GM06990 (cell line): ENCODE results near the gene OR2AK2.

Experiments used
- DNase-seq: peaks from one replicate; pipeline ENCODE4 v3.0.0-alpha.2; 2011; ENCODE audit not compliant: insufficient read length; ENCODE audit errors: extremely low read depth
- H3K27me3 ChIP-seq: replicated peaks from 2 replicates; pipeline ENCODE4 v1.6.0; 2011; ENCODE audit warnings: low read length; ENCODE audit not compliant: control insufficient read depth, insufficient read depth
- H3K36me3 ChIP-seq: 2 replicates; pipeline ENCODE4 v1.5.1; 2011; ENCODE audit warnings: low read length; ENCODE audit not compliant: control insufficient read depth, insufficient read depth
- H3K4me3 ChIP-seq: replicated peaks from 2 replicates; pipeline ENCODE4 v1.5.1; 2011; ENCODE audit warnings: low read depth, mild to moderate bottlenecking, control low read depth, low read length
- TF ChIP-seq, protein P1 (sequence below): IDR thresholded peaks from 2 replicates; pipeline ENCODE4 v1.5.1; 2011; ENCODE audit warnings: low read length, control low read depth, mild to moderate bottlenecking, inconsistent platforms; ENCODE audit not compliant: insufficient read depth, poor library complexity, severe bottlenecking

The OR2AK2 gene

DNA sequence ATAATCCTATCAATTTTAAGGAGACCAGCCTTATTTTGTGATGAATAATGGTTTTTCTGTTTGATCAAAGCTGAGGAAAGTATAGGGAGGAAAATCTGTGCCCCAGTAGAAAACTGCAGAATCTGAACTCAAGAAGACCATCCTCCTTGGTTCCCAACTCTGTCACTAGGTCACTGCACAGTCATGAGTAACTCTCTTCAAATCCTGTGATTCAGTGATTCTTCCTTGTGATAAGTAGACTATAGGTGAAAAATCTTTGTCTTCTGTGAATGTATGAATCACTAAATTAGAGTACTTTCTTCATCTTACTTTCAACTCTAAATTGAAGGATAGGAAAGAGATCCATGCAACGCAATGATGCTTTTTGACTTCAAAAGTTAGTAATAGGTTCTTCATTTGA lies 35.1 kb downstream of the OR2AK2 start:
- H3K36me3 ChIP-seq, result no peaks in the 10 kb centered on the region
- TF ChIP-seq, protein P1, sequence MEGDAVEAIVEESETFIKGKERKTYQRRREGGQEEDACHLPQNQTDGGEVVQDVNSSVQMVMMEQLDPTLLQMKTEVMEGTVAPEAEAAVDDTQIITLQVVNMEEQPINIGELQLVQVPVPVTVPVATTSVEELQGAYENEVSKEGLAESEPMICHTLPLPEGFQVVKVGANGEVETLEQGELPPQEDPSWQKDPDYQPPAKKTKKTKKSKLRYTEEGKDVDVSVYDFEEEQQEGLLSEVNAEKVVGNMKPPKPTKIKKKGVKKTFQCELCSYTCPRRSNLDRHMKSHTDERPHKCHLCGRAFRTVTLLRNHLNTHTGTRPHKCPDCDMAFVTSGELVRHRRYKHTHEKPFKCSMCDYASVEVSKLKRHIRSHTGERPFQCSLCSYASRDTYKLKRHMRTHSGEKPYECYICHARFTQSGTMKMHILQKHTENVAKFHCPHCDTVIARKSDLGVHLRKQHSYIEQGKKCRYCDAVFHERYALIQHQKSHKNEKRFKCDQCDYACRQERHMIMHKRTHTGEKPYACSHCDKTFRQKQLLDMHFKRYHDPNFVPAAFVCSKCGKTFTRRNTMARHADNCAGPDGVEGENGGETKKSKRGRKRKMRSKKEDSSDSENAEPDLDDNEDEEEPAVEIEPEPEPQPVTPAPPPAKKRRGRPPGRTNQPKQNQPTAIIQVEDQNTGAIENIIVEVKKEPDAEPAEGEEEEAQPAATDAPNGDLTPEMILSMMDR, result no peak
- no peak for DNase-seq
- H3K4me3 ChIP-seq, result no peak overlapping the region
- no peaks in the 10 kb centered on the region for H3K27me3 ChIP-seq

DNA sequence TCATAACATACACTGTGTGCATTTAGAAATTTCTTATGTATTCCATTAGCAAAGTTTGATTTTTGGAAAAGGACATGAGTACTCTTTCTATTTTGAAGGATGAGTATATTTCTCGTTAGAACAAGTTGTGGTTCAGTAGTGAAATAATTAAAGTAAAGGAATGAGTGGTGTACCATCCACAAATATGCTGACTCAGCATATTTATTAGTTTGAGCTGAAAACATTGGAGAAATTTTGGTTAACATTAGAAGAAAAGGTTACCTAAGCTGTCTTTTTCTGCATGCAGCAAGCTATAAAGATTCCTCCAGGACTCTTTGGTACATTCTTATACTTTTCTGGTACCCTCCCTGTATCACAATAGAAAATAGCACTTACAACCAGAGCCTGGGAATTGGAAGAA lies 42.7 kb downstream of the OR2AK2 start:
- Histone ChIP-seq H3K4me3 (no peak overlapping the region), H3K27me3 (no peaks in the 10 kb centered on the region), H3K36me3 (no peaks in the 10 kb centered on the region)
- TF ChIP-seq, protein P1, result no peak
- no peak for DNase-seq

DNA sequence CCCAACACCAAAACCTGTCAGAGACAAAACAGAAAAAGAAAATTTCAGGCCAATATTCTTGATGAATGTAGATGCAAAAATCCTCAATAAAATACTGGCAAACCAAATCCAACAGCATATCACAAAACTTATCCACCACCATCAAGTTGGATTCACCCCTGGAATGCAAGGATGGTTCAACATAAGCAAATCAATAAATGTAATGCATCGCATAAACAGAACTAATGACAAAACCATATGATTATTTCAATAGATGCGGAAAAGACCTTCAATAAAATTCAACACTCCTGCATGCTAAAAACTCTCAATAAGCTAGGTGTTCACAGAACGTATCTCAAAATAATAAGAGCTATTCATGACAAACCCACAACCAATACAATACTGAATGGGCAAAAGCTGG lies 44.6 kb downstream of the OR2AK2 start:
- DNase-seq, result no peak
- TF ChIP-seq, protein P1, result no peak
- H3K27me3 ChIP-seq, result no peaks in the 10 kb centered on the region
- no peak overlapping the region for H3K4me3 ChIP-seq
- H3K36me3 ChIP-seq, result no peaks in the 10 kb centered on the region

DNA sequence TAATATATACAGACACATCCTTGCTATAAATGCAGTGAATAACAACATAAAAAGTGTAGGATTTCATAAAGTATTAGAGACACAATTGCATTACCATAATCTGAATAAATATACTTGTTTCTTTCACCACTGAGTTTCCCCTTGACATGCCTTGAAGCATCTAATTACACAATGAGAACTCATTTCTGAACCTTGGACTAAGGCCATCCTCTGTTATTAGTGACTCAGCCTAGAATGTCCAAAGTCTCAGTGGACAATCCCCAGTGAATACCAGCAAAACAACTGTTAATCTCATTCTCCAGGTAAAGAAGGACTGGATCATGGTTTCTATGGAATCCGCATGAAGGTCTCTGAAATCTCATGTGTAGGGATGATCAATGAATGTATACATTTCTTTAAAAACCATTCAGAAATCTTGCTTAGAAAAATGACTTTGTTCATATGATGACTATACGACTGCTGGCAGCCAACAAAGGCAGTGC lies 48.2 kb downstream of the OR2AK2 start, which contains the start of gene OR2L5:
Gene OR2L5, plus strand, starts transcription at position 432 of the 482 bp plus-strand sequence. CDS start 8,288 bp downstream, outside the sequence.
- Histone ChIP-seq H3K36me3 (no peaks in the 10 kb centered on the region), H3K27me3 (no peaks in the 10 kb centered on the region), H3K4me3 (no peak within 1 kb of the TSS)
- TF ChIP-seq, protein P1, result no peak
- no peak for DNase-seq

DNA sequence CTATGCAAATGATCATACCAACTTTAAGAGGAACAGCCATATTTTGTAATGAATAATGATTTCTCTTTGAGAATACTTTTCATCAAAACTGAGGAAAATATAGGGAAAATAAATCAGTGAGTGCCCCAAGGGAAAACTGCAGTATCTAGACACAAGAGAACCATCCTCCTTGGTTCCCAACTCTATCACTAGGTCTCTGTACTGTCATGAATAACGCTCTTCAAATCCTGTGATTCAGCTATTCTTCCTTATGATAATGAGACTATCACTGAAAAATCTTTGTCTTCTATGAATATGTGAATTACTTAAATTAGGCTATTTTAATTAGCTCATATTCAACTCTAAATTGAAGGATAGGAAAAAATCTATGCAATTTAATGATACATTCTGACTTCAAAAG lies 50.8 kb downstream of the OR2AK2 start:
- Histone ChIP-seq H3K4me3 (no peak overlapping the region), H3K36me3 (no peaks in the 10 kb centered on the region), H3K27me3 (no peaks in the 10 kb centered on the region)
- TF ChIP-seq, protein P1, result no peak
- DNase-seq, result no peak
